Prostate gland (tissue), 2 donors: ENCODE measurements around the gene TYW5.

Source experiments
- POLR2AphosphoS5 ChIP-seq: sonication (generic); formaldehyde crosslinking; IDR thresholded peaks from one replicate; pipeline ENCODE4 v1.6.1; 2017; ENCODE audit warnings: antibody characterized with exemption
- TF ChIP-seq, protein P1 (sequence below), 4 experiments: fragments of 200-600 bp in 2 of 4; fragments of 450-650 bp in 2 of 4; sonication (generic) in 2 of 4; IDR thresholded peaks; 1 replicate in 3 of 4; 2 replicates in 1 of 4; pipeline ENCODE4 v1.5.1; 2016 to 2019; ENCODE audit warnings: antibody characterized with exemption in 4 of 4, mild to moderate bottlenecking in 2 of 4, moderate library complexity in 2 of 4

DNA sequence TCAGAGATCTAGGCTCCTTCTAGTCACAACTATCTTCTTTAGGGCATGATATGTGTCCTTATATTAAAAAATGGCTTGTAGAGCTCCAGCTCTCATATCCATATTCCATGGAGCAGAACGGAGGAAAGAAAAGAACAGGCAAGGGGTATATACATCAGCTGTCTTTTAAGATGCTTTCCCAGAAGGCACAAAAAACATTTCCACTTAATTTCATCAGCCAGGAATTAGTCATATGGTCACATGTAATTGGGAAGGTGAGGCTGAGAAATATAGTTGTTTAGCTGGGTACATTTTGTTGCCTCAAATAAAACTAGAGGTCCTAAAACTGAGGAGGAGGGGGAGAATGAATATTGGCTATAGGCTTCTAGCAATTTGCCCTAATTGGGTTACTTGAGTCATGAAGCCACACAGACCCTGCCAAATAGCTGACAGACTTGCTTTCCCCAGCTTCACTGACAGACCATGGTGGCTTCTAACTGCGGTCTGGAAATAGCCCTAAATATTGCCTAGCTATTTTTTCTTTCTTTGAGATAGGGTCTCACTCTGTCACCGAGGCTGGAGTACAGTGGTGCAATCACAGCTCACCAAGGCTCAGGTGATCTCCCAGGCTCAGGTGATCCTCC, 20.1 kb upstream of the TYW5 start:
- no peak for TF ChIP-seq POLR2AphosphoS5
- TF ChIP-seq, protein P1, sequence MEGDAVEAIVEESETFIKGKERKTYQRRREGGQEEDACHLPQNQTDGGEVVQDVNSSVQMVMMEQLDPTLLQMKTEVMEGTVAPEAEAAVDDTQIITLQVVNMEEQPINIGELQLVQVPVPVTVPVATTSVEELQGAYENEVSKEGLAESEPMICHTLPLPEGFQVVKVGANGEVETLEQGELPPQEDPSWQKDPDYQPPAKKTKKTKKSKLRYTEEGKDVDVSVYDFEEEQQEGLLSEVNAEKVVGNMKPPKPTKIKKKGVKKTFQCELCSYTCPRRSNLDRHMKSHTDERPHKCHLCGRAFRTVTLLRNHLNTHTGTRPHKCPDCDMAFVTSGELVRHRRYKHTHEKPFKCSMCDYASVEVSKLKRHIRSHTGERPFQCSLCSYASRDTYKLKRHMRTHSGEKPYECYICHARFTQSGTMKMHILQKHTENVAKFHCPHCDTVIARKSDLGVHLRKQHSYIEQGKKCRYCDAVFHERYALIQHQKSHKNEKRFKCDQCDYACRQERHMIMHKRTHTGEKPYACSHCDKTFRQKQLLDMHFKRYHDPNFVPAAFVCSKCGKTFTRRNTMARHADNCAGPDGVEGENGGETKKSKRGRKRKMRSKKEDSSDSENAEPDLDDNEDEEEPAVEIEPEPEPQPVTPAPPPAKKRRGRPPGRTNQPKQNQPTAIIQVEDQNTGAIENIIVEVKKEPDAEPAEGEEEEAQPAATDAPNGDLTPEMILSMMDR (IDR thresholded peaks at IDR 0.05), result no peak
